22Rv1 (cell line): ENCODE results near the gene TUBGCP3.
"Not testable (repeated sequence)": the region's sequence is repeated elsewhere in the genome, so short reads cannot be mapped to it uniquely, and the experiment has no call there.

Source experiments
- ZFX ChIP-seq: fragments of 450-650 bp; IDR thresholded peaks from 2 replicates; pipeline ENCODE4 v1.6.1; 2017; ENCODE audit warnings: antibody characterized with exemption, borderline replicate concordance
- TF ChIP-seq, protein P1 (sequence below): fragments of 450-650 bp; IDR thresholded peaks from 2 replicates; pipeline ENCODE4 v1.5.1; 2017; ENCODE audit warnings: mild to moderate bottlenecking

DNA sequence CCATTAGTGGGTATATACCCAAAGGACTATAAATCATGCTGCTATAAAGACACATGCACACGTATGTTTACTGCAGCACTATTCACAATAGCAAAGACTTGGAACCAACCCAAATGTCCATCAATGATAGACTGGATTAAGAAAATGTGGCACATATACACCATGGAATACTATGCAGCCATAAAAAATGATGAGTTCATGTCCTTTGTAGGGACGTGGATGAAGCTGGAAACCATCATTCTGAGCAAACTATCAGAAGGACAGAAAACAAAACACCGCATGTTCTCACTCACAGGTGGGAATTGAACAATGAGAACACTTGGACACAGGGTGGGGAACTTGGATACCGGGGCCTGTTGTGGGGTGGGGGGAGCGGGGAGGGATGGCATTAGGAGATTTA, 39.0 kb downstream of the TUBGCP3 start:
- TF ChIP-seq, protein P1, sequence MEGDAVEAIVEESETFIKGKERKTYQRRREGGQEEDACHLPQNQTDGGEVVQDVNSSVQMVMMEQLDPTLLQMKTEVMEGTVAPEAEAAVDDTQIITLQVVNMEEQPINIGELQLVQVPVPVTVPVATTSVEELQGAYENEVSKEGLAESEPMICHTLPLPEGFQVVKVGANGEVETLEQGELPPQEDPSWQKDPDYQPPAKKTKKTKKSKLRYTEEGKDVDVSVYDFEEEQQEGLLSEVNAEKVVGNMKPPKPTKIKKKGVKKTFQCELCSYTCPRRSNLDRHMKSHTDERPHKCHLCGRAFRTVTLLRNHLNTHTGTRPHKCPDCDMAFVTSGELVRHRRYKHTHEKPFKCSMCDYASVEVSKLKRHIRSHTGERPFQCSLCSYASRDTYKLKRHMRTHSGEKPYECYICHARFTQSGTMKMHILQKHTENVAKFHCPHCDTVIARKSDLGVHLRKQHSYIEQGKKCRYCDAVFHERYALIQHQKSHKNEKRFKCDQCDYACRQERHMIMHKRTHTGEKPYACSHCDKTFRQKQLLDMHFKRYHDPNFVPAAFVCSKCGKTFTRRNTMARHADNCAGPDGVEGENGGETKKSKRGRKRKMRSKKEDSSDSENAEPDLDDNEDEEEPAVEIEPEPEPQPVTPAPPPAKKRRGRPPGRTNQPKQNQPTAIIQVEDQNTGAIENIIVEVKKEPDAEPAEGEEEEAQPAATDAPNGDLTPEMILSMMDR: not testable (repeated sequence)
- TF ChIP-seq ZFX: not testable (repeated sequence)
